Measurements from ENCODE around the gene SERTAD2.

The SERTAD2 gene

DNA sequence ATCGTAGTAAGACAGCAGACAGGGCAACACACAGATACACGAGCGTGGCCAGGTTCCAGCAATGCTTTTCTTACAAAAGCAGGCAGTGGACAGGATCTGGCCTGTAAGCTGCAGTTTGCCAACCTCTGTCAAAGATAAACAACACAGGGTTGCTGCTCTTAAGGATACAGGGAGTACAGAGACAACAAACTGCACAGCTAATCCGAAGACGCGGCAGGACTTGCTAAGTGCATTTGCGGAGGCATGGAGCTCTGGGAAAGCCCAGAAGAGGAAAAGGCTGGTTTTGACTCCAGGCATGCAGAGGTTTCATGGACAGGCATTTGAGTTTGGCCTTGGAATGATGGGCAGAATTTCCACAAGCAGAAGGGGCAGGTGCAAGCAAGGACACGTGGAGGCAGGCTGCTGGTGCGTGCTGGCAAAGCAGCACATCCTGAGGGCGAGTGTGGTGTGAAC lies 24.4 kb downstream of the SERTAD2 start:
- TF ChIP-seq, protein P1, sequence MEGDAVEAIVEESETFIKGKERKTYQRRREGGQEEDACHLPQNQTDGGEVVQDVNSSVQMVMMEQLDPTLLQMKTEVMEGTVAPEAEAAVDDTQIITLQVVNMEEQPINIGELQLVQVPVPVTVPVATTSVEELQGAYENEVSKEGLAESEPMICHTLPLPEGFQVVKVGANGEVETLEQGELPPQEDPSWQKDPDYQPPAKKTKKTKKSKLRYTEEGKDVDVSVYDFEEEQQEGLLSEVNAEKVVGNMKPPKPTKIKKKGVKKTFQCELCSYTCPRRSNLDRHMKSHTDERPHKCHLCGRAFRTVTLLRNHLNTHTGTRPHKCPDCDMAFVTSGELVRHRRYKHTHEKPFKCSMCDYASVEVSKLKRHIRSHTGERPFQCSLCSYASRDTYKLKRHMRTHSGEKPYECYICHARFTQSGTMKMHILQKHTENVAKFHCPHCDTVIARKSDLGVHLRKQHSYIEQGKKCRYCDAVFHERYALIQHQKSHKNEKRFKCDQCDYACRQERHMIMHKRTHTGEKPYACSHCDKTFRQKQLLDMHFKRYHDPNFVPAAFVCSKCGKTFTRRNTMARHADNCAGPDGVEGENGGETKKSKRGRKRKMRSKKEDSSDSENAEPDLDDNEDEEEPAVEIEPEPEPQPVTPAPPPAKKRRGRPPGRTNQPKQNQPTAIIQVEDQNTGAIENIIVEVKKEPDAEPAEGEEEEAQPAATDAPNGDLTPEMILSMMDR (conservative IDR thresholded peaks at IDR 0.05; ENCODE audit: low read depth, low read length) = no peak
- peaks cover 4% of the 10 kb centered on the region for H3K4me1 ChIP-seq (ENCODE audit: low read depth, poor library complexity, severe bottlenecking)
- no peak overlapping the region for H2AFZ ChIP-seq (ENCODE audit: low read depth)
- no peaks in the 10 kb centered on the region for H3K27me3 ChIP-seq (ENCODE audit: insufficient read depth, low read depth)
- no peaks in the 10 kb centered on the region for H4K20me1 ChIP-seq (ENCODE audit: insufficient read depth)
- H3K79me2 ChIP-seq (ENCODE audit: insufficient read depth, low read depth) = peaks cover 3% of the 10 kb centered on the region; the same call in 1 of the 2 replicates
- H3K4me2 ChIP-seq = no peak overlapping the region
- H3K36me3 ChIP-seq (ENCODE audit: insufficient read depth) = no peaks in the 10 kb centered on the region
- no peak overlapping the region for H3K27ac ChIP-seq
- H3K9ac ChIP-seq = no peak overlapping the region
- H3K4me3 ChIP-seq (IDR thresholded peaks at IDR 0.05; ENCODE audit: insufficient read depth, low read depth, low read length) = no peak overlapping the region

DNA sequence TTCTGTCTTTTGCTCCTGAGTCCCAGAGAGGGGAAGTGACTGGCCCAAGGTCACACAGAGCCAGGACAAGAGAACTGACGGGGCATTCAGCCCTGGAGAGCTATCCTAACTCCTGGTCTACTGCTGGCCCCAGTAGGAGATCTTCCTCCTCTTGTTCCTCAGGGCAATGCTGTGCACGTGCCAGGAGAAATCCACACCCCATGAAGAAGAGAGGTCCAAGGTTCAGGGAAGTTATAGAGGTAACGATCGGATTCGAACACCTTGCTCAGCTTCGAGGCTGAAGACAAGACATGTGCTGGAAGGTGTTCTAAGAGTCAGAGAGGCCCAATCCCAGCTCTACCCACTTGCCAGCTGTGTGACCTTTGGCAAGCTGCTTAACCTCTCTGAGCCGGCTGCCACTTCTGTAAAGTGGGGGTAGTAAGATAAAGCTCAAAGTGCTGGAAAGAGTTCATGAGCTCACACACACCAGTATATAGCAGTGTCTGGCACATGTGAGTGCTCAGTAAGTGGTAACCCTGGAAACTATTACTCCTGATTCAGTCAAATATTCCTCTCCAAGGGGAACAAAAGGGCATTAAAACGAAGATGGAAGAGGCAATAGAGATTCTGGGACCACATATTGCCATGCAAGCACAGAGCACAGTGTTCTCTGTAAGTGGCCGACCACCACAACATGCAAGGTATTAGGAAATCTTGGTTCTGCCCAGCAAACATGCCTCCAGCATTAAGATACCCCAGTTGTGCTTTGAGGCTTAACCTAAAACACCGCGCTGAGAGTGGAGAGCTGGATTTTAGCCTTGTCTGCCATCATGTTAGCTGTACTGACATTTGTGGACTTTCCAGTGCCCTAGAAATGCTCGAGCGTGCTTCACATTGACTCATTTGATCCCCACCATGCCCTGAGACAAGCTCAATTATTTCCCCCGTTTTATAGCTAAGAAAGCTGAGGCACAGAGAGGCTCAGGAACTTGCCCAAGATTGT lies 25.6 kb downstream of the SERTAD2 start:
- Histone ChIP-seq H3K27ac (no peak overlapping the region), H3K9ac (no peak overlapping the region), H3K79me2 (ENCODE audit: insufficient read depth, low read depth) (no peaks in the 10 kb centered on the region), H3K4me1 (ENCODE audit: low read depth, poor library complexity, severe bottlenecking) (no peaks in the 10 kb centered on the region), H3K36me3 (ENCODE audit: insufficient read depth) (no peaks in the 10 kb centered on the region), H3K4me2 (no peak overlapping the region), H3K4me3 (IDR thresholded peaks at IDR 0.05; ENCODE audit: insufficient read depth, low read depth, low read length) (no peak overlapping the region), H3K27me3 (ENCODE audit: insufficient read depth, low read depth) (no peaks in the 10 kb centered on the region), H2AFZ (ENCODE audit: low read depth) (no peak overlapping the region), H4K20me1 (ENCODE audit: insufficient read depth) (no peaks in the 10 kb centered on the region)
- TF ChIP-seq, protein P1 (conservative IDR thresholded peaks at IDR 0.05; ENCODE audit: low read depth, low read length) = no peak

DNA sequence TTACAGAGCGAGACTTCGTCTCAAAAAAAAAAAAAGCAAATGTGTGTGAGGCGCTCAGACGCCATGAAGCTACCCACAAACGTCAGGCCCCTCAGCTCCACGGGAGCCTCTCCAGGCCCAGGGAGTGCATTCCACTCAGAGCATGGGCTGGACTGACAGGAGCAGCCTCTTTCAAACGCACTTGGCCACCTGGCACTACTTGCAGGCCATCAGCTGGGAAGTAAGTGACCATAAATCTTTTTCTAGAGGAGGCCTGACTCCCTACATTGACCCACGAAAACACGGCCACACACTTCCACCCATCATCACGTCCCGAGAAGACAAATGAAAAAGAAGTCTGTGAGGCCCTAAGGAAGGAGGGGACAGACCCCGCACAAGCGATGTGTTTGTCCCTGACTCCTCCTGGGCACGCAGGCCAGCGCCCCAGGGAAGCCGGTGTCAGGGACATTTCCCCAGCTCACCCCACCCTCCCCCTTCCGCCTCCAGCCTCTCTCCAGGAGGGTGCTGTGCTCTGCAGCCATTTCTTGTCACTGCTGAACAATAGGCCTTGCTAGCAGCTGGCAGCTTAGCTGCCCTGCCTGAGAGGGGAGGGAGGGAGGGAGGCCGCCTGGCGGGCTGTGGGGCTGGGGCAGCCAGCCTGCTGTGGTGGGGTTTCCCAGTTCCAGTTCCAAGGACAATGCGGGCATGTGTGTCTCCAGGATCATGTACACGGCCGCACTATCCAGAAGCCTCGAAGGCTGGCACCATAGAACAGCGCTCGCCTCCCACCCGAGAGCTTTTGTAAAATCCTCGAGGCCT lies 26.6 kb downstream of the SERTAD2 start:
- H3K36me3 ChIP-seq (ENCODE audit: insufficient read depth) = no peaks in the 10 kb centered on the region
- no peak overlapping the region for H3K9ac ChIP-seq
- H3K79me2 ChIP-seq (ENCODE audit: insufficient read depth, low read depth) = no peaks in the 10 kb centered on the region
- H2AFZ ChIP-seq (ENCODE audit: low read depth) = no peak overlapping the region
- no peak overlapping the region for H3K4me3 ChIP-seq (IDR thresholded peaks at IDR 0.05; ENCODE audit: insufficient read depth, low read depth, low read length)
- H3K4me2 ChIP-seq = no peak overlapping the region
- no peaks in the 10 kb centered on the region for H4K20me1 ChIP-seq (ENCODE audit: insufficient read depth)
- no peak overlapping the region for H3K27ac ChIP-seq
- no peaks in the 10 kb centered on the region for H3K4me1 ChIP-seq (ENCODE audit: low read depth, poor library complexity, severe bottlenecking)
- H3K27me3 ChIP-seq (ENCODE audit: insufficient read depth, low read depth) = no peaks in the 10 kb centered on the region
- TF ChIP-seq, protein P1 (conservative IDR thresholded peaks at IDR 0.05; ENCODE audit: low read depth, low read length) = no peak

DNA sequence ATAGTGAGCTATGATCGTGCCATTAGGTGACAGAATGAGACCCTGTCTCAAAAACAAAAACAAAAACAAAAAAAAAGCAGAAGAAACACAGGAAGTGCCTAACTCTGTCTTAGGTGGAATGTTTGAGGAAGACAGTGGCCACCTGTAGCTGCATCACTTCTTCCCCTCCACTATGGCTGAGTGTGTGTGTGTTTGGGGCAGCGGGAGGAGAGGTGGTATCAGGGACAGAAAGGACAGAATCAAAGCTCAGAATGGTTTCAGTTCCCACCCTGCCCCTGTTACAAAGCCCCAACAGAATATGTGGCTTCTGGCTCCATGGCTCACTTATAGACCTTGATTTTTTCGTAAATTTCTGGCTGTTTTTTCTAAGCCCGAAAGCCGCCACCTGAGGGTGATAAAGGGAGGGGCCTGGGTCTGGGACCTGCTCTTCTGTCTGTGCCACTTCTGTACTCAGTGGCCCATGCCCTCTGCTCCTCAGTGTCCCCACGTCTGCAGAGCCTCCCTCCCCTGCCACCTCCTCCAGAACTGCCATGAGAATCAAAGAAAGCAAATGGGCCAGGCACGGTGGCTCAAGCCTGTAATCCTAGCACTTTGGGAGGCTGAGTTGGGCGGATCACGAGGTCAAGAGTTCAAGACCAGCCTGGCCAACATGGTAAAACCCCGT lies 27.4 kb downstream of the SERTAD2 start:
- no peaks in the 10 kb centered on the region for H4K20me1 ChIP-seq (ENCODE audit: insufficient read depth)
- TF ChIP-seq, protein P1 (conservative IDR thresholded peaks at IDR 0.05; ENCODE audit: low read depth, low read length) = no peak
- H3K4me2 ChIP-seq = no peak overlapping the region
- H3K9ac ChIP-seq = no peak overlapping the region
- H3K27me3 ChIP-seq (ENCODE audit: insufficient read depth, low read depth) = no peaks in the 10 kb centered on the region
- no peak overlapping the region for H3K27ac ChIP-seq
- no peak overlapping the region for H3K4me3 ChIP-seq (IDR thresholded peaks at IDR 0.05; ENCODE audit: insufficient read depth, low read depth, low read length)
- no peaks in the 10 kb centered on the region for H3K4me1 ChIP-seq (ENCODE audit: low read depth, poor library complexity, severe bottlenecking)
- no peaks in the 10 kb centered on the region for H3K36me3 ChIP-seq (ENCODE audit: insufficient read depth)
- no peak overlapping the region for H2AFZ ChIP-seq (ENCODE audit: low read depth)
- H3K79me2 ChIP-seq (ENCODE audit: insufficient read depth, low read depth) = no peaks in the 10 kb centered on the region

Measured in KMS-11 (cell line).